Stimulated activated CD8-positive, alpha-beta memory T cell treated with anti-CD3 and anti-CD28 coated beads, Interleukin-7, amount 100 ng/mL, for 24 hours (primary cell): ENCODE results near the gene CALD1.

Experiments
- DNase-seq: peaks from one replicate; pipeline ENCODE4 v3.0.0-alpha.2; 2020; ENCODE audit warnings: low read depth

The CALD1 gene

DNA sequence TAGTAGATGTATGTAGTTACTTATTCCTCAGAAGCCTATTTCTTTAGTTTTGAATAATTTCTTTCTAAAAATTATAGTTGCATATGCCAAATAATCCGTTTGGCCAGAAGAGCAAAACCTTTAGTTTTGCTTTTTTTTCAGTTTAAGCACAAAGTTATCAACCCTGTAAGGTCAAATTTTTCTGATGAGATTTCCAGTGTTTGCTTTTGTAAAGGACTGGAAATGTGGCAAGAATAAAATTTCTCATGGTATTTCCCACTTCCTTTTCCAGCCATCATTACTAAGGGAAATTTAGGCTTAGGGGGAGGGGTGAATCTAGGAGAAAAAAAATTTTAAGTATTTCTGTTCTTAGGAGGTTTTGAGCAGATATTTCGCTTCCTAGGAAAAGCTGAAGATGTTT is 7.6 kb downstream of the CALD1 start:
- DNase-seq: no peak

DNA sequence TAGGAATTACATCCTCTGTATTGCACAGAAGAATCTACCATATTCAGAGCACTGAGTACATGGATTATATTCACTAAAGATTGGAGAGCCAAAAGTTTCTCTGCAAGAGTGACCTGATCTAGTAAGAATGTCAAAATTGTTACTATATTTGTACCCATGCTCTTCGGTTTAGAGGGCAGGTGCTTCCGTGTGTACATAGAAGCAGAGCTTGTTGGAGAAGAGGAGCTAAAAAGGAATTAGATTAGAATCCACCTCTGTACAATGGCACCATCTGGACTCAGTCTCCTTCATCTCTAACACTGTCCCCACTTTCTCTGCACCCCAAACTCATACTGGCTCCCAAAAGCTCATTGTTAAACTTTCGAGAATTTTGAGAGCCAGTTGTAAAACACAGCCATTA is 8.3 kb downstream of the CALD1 start:
- no peak for DNase-seq

DNA sequence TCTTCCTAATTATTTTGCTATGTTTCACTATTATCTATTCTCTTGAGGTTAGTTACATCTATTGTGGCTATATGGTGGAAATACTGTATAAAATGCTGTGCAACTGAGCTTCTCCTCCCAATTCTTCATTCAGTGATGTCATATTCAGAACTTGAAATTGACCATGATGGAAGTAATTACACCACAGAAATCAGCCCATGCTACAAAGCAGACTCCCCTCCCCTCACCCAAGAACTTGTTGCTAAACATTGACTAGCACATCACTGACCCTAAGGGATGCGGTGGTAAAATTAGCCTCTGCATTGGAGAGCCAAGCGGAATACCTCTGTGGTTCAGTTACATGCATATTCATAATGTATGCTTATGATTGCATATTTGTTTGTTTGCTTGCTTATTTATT is 8.8 kb downstream of the CALD1 start:
- DNase-seq: no peak

DNA sequence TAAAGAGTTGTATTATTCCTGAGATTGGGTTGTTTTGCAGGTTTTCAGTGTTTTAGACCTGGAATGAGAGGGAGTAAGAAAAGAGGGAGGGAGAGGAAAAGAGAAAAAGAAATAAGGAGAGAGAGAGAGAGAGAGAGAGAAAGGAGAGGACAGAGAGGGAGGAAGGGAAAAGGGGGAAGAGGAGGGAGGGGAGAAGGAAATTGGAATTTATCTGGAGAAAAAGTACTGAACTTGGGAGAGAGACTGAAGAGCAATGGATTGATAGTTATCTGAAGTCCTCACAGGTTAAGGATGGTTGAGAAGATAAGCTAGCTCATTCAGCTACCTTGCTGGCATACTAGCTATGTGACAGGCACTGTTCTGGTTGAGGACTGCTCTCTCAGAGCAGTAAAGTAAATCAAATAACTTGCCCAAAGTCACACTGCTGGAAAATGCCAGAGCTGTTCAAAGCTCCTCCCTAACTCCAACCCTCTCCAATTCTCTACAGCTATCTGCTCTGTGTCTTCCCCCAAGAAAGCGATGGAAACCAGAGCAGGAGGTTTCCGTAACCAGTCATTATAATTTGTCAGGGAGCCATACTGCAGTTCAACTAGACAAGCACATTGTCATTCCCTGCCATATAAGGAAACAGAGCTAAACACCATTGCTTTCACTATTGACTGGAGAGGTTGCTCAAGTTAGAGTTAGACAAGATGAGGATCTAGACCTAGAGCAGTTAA is 10.7 kb downstream of the CALD1 start:
- no peak for DNase-seq

DNA sequence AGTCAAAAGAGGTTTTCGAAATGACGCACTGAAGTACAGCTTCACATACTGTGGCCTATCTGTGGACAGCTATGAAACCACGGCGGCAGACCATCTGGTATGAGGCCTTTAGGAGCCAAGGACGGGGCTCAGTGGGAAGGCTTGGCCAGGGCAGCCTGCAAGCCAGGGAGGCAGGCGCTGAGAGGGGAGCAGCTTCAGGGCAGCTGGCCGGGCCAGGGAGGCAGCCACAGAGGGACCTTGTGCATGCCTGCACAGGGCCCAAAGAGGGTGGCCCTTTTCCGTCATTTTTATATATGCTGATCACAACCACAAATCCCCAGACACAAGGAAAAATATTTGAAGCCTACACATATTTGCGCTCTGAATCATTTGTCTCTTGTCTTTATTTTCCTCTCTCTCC is 13.5 kb downstream of the CALD1 start:
- DNase-seq: no peak

DNA sequence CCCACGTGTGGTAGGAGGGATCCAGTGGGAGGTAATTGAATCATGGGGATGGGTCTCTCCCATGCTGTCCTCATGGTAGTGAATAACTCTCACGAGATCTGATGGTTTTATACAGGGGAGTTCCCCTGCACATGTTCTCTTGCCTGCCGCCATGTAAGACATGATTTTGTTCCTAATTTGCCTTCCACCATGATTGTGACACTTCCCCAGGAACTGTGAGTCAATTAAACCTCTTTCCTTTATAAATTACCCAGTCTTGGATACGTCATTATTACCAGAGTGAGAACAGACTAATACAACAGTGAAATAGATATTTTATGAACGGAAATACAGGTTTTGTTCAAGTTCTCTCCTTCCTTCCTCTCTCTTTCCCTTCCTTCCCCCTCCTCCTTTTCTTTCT is 15.8 kb downstream of the CALD1 start:
- no peak for DNase-seq

DNA sequence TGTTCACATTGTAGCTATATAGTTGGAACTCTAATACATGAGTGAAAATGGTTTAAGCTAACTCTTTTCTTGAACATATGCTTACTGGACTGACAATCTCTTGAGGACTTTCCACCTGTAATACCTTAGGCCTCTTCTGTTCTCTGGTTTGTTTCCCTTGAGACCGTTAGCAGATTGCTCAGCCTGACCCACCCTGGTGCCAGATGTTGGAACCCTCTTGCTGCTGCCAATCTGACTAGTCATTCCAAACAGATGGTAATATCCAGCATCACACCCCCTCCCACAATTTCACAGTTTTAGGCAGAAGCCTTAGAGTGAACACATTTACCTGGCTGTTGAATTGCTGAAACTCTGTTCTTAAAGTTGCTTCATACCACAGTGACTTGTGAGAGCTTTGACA is 18.7 kb downstream of the CALD1 start:
- DNase-seq: no peak

DNA sequence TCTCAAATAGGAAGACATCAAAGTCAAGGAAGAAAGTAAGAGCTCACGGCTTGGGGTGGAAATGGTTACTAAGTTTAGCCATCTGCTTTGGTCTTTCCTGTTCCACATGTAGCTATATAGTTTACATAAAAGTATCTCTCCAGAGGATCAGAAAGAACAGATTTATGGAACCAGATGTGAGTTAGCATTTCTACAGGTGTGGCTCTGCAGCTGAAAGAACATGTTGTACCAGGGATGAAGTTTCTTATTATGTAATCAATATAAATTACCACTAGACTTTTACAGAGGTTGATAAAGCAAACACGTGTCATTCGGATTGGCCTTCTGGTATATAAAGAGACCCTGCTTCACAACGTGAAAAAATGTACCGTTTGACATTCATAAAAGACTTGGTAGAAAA is 19.9 kb downstream of the CALD1 start:
- DNase-seq: no peak

DNA sequence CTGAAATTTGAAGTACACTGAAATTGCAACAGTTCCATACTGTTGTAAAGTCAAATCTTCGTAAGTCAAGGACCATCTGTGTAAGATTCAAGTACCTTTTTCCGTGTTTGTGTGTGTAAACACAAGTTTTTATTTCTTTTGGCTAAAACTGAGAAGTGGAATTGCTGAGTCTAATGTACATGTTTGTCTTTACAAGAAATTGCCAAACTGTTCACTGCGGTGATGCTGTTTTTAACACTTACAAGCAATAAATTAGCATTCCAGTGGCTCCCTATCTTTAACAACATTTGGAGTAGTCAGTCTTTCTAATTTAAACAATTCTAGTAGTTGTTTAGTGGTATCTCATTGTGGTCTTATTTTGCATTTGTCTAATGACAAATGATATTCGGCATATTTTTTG is 23.3 kb downstream of the CALD1 start:
- no peak for DNase-seq

DNA sequence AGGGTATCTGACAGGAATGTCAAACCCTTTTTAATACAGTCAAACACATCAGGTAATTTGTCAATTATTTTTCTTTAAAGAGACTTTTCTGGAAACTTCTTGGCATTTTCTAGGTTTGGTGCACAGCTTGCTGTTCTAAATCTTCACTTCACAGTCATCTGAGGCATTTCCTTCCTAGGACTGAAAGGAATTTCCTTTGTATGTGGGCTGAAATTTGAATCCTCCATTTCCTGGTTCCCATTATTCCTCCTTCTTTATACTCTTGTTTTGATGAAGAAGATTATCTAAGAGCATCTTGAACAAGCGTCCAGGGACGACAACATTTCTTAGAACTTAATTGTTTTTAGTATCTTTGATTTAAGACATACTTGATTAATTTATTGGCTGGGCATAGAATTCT is 24.9 kb downstream of the CALD1 start:
- no peak for DNase-seq

DNA sequence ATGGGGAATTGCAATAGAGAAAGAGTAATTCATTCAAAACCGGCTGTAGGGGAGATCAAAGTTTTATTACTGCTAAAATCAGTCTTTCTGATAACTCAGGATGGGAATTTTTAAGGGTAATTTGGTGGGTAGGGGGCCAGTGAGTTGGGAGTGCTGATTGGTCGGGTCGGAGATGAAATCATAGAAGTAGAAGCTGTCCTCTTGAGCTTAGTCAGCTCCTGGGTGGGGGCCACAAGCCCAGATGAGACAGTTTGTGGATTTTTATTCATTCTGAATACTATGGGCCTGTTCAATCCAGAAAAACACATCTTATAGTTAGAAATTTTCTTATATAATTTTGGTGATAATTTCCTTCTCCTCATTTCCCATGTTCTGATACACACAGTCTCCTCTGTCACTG is 25.4 kb downstream of the CALD1 start:
- DNase-seq: no peak

DNA sequence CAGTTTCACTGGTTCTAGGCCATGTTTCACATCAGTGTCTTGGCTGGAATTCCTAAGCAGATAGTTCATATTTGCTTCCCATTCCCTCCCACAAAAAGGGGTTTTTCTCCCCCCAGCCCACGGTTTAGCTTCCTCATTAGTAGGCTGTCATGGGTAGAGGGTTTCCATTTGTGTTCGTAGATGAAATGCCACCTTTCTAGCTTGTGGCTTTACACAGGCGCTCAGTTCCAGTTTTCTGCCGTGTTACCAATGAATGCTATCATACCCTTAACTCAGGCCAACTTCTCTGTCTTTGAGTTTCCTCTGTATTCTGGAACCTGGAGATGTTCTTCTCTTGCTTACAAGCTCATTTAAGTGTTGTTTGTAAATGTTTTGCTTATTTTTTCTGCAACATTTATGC is 26.8 kb downstream of the CALD1 start:
- DNase-seq: no peak

DNA sequence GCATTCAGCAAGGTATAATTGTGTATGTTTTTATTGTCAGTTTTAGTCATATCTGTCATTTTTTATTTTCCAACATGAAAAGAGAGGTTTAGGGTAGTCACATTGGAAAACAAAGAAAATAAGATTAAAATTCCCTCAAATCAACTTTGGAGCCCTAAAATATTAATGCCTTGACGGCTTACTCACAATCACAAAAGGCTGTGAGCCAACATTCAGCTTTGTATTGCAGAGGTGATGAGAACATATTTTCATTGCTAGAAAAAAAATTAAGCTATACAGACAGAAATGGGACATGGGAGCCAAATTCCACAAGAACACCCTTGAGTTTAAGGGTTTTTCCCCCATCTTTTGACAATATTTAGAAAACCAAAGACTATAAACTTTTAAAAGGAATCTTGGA is 30.2 kb downstream of the CALD1 start:
- no peak for DNase-seq

DNA sequence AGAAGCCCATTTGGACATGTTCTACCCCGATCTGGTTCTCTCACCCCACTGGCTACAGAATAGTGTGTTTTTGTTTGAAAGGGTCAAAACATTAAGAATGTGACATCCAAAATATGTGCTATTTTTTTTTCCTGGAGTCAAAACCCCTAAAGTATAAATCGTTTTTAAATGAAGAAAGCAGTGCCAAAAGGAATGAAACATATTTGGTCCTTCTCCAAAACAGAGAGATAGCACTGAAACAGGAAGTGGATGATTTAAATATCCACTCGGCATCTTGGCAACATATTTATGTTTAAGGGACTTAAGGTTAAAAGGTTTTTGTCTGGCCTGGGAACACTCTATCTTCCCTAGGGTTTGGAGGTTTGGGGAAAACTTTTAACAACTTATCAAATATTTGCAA is 32.3 kb downstream of the CALD1 start:
- no peak for DNase-seq

DNA sequence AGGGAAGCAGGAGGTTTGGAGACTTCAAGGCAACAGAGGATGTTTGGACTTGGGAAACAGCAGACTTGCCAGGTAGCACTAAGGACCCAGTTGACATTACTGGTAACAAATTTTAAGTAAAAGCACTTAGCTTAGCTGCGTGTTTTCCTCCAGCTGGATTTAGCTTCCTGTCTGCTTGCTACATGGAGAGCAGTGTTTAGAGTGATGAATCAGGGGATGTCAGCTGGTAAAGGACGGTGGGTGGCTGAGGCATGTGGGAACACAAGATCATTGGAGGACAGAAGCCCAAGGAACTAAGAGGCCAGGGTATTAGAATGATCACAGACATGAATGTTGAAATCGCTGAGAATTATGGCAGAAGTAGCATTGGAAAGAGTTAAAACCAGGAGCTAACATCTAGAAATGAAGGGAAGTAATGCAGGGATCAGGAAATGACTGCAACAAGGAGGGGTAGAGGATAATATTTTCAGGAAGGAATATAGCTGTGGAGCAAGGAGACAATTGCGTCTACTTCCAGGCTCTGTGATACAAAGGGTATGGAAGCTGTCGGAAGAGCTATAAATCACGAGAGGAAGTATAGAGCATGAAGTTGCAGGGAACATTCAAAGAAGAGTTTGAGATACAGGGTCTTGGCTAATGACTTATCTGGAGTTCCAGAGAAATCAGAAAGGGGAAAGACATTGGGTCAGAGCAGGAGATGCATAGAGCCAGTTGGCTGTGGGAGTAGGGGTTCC is 34.4 kb downstream of the CALD1 start:
- no peak for DNase-seq

DNA sequence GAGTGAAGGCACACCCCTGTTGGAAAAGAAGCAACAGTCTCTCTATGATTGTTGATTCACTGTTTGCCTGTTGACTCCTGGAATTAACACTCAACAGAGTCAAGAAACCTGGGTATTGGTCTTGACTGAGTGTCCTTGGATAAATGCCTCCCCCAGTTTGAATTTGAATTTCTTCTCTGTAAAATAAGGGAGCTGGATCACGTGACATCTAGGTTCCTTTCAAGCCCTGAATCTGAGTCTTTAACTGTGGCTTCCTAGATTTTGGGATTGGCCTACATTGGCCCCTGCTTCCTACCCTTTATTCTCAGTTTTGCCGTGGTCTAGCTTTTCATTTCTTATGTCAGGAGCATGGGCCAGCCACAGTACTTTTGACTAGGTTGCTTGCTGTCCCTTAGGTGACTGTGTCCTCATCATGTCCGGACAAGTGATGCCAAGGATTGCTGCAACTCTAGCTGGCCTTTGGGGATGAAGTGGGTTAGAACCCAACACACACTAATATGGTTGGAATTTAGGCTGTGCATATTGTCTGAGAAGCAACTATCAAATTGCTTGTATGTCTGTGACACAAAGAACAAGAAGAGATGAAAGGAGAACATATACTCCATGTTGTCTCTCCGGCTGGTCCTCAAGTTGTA is 35.4 kb downstream of the CALD1 start:
- DNase-seq: no peak

DNA sequence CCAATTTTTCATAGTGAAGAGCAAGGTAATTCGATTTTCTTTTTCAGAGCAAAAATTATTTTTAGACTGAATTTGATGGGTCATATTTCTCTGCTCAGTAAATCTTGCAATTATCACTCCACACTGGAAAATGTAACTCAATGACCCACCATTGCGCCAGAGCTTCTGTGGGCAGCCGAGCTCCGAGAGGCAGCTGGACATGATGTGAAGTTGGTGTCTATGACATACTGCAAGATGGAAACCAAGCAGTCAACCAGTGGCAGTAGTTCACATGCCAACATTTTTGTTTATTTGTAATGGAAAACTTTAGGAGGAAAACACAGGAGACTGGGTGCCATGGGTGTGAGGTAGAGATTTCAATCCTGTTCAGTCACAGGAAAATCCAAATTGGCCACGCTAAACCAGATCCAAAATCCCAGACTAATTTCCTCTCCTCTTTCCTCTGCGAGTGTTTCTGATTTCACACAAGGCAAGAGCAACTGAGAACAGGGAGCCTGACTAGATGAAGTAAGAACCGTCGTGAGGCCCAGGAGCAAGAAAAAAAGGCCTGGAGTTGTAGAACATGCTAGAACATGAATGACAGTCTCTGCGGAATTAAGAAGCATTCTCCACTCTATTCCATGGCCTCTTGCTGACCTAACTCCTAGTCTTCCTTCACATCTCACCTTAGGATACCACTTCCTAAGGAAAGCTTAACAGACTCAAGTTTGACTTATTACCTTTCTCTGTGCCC is 39.3 kb downstream of the CALD1 start:
- no peak for DNase-seq

DNA sequence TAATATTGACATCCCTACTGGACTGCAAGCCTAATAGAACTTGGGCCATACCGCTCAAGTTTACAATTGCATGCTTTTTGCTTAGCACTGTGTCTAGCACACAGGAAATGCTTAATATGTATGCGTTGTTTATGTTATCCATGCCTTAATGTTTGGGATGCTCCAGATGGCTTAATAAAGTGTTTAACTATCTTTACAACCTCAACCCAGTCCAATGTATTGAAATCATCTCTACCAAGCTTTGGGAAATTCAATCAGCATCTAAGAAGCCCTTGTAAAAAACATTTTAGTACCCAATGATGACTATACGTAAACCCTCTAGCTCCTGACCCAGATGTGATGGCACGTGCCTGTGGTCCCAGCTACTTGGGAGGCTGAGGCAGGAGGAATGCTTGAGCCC is 40.0 kb downstream of the CALD1 start:
- DNase-seq: no peak

DNA sequence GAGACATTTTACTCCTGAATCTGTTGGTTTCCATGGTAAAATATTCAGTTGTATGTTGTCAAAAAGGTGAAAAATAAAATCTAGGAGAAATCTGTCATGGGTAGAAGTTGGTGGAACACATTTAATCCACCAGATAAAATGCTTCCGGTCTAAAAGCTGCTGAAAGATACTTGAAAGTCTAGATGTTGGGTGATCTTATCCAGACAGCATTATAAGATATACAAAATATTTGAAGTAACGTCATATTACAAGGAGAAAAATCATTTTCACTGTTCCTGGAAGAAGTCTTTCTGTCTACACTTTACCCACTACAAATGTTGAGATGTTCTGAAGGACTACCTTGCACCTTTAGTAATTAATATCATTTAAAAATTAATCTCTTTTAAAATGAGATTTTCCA is 40.9 kb downstream of the CALD1 start:
- DNase-seq: no peak

DNA sequence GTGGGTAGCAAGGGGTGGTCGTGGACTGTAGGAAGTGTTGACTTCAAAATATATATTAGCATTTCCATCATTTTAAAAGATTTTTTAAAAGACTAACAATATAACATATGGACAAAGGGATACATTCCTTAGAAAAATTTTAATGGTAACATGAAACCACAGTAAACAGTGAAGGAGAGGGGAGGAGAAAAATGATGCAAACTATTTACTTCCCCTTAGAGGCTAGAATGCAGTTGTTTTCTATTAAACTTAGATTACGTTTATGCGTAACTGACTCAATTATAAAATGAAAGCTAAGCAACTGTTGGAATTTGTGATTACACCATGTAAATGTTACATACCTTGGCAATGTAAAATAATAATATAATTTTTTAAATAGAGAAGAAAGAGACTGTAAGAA is 41.3 kb downstream of the CALD1 start:
- no peak for DNase-seq

DNA sequence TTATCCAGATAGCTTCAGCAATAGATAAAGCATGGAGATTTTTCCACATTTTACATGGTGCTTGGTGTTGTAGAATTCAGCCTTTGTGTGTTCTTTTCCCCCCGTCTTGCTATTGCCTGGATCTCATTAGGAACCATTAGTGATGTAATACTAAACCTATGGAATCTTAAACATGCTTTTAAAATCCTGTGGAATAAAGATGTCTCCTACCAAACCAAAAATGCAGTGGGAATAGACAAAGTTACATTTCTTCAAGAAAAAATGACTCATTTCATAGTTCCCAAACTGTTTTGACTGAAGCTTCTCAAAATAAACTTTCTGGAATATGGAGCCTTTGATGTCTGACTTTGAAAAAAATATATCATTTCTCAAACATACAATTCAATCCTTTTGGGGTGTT is 44.0 kb downstream of the CALD1 start:
- DNase-seq: no peak

DNA sequence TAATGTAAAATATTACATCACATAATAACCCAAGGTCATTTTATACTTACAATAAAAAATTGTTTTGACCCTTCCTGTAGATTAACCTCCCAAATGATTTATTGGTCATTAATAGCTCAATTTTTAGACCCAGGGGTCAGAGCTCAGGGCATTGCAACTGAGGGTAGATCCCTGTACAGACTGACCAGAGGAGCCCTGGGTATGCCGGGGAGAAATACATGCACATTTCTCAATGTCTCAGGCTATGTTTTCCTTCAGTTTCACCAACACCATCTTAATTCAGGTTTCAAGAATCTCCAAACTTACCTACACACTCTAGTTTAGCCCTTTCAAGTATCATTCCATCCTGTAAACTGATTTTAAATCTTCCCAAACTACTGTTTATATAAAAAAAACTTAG is 46.2 kb downstream of the CALD1 start:
- no peak for DNase-seq

DNA sequence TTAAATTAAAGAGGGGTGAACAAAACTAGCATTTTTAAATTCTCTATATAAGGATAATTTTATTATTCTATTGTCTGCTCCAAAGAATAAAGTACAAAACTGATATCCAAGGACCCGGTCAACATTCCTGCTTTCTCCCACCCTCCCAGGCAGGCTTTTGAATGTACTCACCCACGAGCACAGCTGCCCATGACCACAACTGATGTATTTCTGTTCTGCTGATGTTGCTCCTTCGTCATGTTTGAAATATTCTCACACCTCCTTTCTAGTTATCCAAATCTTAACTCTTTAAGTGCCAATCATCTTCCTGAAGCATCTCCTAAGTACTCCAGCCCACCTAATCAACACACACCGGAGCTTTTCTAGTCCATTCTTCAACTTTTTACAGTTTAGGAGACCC is 46.7 kb downstream of the CALD1 start:
- no peak for DNase-seq
